ENCODE results near the gene SFMBT2.

Gene SFMBT2

DNA sequence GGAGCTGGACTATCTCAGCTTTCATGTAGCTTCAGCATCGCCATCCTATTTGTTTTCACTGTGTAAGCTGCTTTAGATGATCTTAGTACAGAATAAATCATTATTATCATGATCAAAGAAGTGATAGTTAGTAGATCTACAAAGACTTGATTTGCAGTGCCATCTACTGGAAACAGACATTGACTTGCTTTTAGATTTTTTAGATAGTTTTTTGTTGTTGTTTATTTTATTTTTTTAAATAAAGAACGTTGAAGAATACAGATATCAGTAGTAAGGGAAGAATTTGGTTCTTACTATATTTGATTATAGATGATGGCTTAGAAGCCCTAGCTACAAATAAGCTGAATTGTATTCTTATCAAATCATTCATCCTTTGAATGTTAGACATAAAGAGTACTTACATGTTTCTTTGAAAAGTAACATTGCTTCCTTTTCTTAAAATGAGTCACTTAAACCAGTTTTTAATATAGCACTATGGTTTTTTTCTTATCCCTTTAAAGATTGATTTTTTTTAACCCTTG, 6.3 kb upstream of the SFMBT2 start:
- TF ChIP-seq NFIC (IDR thresholded peaks at IDR 0.05) (no peak), RAD21 (IDR thresholded peaks at IDR 0.05; ENCODE audit: low read depth) (peak; percentile 43), TCF12 (IDR thresholded peaks at IDR 0.05; ENCODE audit: low read depth) (no peak)

DNA sequence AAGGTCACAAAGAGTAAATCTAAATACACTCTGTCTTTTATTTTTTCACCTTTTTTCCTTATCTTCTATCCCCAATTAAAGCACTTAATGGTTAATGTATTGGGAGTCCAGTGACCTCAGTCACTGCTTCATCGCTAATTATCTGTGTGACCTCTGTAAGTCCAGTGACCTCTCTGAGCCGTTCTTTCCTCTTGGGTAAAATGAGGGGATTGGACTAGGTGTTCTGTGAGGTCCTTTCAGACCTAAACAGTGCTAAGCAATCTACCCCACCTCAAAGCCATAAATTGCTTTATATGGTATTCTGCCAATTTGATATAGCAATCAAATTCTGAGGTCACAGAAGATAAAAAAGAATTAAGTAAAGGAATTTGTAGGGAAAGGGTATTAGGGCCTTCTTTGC, 3.9 kb upstream of the SFMBT2 start:
- TF ChIP-seq TEAD4 (IDR thresholded peaks at IDR 0.05) (no peak), RAD21 (IDR thresholded peaks at IDR 0.05; ENCODE audit: low read depth) (no peak), FOXM1 (IDR thresholded peaks at IDR 0.05; ENCODE audit: borderline replicate concordance, low read depth) (no peak), EP300 (IDR thresholded peaks at IDR 0.05; ENCODE audit: borderline replicate concordance) (no peak)
- TF ChIP-seq, protein P1, sequence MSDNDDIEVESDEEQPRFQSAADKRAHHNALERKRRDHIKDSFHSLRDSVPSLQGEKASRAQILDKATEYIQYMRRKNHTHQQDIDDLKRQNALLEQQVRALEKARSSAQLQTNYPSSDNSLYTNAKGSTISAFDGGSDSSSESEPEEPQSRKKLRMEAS (IDR thresholded peaks at IDR 0.05) = no peak

DNA sequence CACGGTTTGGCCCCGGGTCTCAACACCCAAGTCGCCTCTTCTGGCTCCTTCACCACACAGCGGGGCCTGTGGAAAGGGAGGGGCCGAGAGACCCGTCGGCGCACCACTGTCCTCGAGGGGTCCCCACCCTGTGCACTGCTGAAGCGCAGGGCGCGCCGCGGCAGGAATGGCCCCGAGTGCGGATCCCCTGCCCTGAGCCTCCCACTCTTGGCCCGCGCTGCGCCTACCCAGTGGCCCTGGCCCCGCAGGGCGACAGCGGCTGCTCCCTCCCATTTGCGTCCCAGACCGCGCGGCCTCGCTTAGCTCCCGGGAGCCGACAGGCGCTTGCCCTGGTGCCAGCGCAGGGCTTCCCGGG, 2.1 kb upstream of the SFMBT2 start:
- TF ChIP-seq CREB1 (IDR thresholded peaks at IDR 0.05; ENCODE audit: low read depth) (no peak), ZBTB7A (IDR thresholded peaks at IDR 0.05; ENCODE audit: low read depth) (no peak), CEBPB (IDR thresholded peaks at IDR 0.05) (no peak), NFIC (IDR thresholded peaks at IDR 0.05) (no peak), TCF12 (IDR thresholded peaks at IDR 0.05; ENCODE audit: low read depth) (no peak), EGR1 (IDR thresholded peaks at IDR 0.05) (no peak), EP300 (IDR thresholded peaks at IDR 0.05; ENCODE audit: borderline replicate concordance) (no peak), TEAD4 (IDR thresholded peaks at IDR 0.05) (no peak), YY1 (IDR thresholded peaks at IDR 0.05; ENCODE audit: low read depth) (no peak), RAD21 (IDR thresholded peaks at IDR 0.05; ENCODE audit: low read depth) (no peak), TAF1 (IDR thresholded peaks at IDR 0.05; ENCODE audit: low read depth) (no peak), FOXM1 (IDR thresholded peaks at IDR 0.05; ENCODE audit: borderline replicate concordance, low read depth) (no peak)
- TF ChIP-seq, protein P2, sequence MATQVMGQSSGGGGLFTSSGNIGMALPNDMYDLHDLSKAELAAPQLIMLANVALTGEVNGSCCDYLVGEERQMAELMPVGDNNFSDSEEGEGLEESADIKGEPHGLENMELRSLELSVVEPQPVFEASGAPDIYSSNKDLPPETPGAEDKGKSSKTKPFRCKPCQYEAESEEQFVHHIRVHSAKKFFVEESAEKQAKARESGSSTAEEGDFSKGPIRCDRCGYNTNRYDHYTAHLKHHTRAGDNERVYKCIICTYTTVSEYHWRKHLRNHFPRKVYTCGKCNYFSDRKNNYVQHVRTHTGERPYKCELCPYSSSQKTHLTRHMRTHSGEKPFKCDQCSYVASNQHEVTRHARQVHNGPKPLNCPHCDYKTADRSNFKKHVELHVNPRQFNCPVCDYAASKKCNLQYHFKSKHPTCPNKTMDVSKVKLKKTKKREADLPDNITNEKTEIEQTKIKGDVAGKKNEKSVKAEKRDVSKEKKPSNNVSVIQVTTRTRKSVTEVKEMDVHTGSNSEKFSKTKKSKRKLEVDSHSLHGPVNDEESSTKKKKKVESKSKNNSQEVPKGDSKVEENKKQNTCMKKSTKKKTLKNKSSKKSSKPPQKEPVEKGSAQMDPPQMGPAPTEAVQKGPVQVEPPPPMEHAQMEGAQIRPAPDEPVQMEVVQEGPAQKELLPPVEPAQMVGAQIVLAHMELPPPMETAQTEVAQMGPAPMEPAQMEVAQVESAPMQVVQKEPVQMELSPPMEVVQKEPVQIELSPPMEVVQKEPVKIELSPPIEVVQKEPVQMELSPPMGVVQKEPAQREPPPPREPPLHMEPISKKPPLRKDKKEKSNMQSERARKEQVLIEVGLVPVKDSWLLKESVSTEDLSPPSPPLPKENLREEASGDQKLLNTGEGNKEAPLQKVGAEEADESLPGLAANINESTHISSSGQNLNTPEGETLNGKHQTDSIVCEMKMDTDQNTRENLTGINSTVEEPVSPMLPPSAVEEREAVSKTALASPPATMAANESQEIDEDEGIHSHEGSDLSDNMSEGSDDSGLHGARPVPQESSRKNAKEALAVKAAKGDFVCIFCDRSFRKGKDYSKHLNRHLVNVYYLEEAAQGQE (IDR thresholded peaks at IDR 0.05; ENCODE audit: low read depth) = no peak
- TF ChIP-seq, protein P1 (IDR thresholded peaks at IDR 0.05) = no peak
- TF ChIP-seq, protein P3, sequence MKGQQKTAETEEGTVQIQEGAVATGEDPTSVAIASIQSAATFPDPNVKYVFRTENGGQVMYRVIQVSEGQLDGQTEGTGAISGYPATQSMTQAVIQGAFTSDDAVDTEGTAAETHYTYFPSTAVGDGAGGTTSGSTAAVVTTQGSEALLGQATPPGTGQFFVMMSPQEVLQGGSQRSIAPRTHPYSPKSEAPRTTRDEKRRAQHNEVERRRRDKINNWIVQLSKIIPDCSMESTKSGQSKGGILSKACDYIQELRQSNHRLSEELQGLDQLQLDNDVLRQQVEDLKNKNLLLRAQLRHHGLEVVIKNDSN (IDR thresholded peaks at IDR 0.05) = no peak

DNA sequence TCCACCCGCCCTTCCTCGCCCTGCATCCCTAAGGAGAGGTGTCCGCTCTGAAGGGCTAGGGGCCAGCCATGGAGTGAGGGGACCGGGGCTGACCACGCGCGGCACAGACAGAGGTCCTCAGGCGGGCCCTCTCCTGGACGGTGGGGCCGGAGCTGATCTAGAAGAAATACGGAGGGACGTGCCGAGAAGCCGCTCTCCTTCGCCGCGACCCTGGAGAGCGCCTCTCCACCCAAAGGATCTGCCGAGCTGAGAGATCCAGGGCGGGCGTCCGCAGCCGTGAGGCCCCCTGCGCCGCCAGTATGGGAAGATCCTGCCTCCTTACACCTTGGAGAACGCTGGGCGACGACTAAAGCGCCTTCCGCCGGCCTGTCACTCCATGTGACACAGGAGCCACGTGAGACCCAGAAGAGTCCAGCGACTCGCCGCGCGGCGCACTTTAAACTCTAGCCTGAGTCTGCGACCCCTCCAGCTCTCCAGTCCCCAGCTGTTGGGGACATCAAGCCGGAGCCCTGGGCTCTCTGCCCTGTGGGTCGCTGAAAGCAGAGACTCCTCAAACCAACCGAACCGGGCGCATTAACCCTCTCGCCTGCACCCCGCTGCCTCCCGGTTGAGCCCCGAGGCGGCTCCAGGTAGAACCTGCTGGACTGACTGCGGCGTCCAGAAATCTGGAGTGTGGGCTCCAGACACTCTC, 1.5 kb upstream of the SFMBT2 start:
- no peak for TF ChIP-seq NFIC (IDR thresholded peaks at IDR 0.05)
- TF ChIP-seq, protein P2 (IDR thresholded peaks at IDR 0.05; ENCODE audit: low read depth) = no peak

DNA sequence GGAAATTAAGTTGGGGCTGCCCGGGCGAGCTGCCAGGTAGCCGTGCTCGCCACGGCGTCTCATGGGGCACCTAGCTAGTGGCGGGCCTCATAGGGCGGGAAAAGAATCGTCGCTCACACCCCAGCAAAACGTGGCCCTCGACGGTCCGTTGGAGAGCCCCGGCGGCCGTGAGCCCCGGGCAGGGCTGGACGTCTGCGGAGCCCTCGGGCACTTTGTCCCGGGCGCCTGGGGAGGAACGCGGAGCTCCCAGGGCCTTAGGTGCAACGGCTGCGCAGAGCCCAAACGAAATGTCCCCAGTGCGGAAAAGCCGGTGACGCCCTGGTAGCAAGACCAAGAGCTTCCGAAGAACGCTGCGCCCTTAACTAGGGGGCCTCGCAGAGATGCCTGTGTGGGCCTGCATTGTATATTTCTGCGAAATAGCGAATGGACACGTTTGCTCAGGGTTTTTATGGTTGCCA, 866 bp upstream of the SFMBT2 start:
- TF ChIP-seq TAF1 (IDR thresholded peaks at IDR 0.05; ENCODE audit: low read depth) (no peak), ZBTB7A (IDR thresholded peaks at IDR 0.05; ENCODE audit: low read depth) (no peak), FOXM1 (IDR thresholded peaks at IDR 0.05; ENCODE audit: borderline replicate concordance, low read depth) (no peak), CEBPB (IDR thresholded peaks at IDR 0.05) (no peak), EGR1 (IDR thresholded peaks at IDR 0.05) (no peak), NFIC (IDR thresholded peaks at IDR 0.05) (no peak), EP300 (IDR thresholded peaks at IDR 0.05; ENCODE audit: borderline replicate concordance) (no peak), RAD21 (IDR thresholded peaks at IDR 0.05; ENCODE audit: low read depth) (no peak)
- TF ChIP-seq, protein P1 (IDR thresholded peaks at IDR 0.05) = no peak
- TF ChIP-seq, protein P3 (IDR thresholded peaks at IDR 0.05) = no peak
- TF ChIP-seq, protein P2 (IDR thresholded peaks at IDR 0.05; ENCODE audit: low read depth) = no peak

Data from Ishikawa (cell line).